H1 (cell line): Measurements from ENCODE around the gene SAMD4A. TPM values are rescaled to one million over a fixed set of nuclear protein-coding genes. Genes with fewer than 3 reads are reported as not detected.

Experiments used
- CTCF ChIA-PET: fragments of 300-600 bp; sonication (Branson Sonifier 250); formaldehyde crosslinking; loops from one replicate; lab custom pipeline; 2021; ENCODE audit not compliant: partially characterized antibody; lab: Charles Lee
- POLR2A ChIA-PET: fragments of 300-600 bp; sonication (Branson Sonifier 250); formaldehyde crosslinking; loops from one replicate; lab custom pipeline; 2021; ENCODE audit warnings: inconsistent platforms; ENCODE audit not compliant: partially characterized antibody; lab: Charles Lee
- DNase-seq, 2 experiments: peaks; one replicate each; pipeline versions ENCODE4 v3.0.0 to v3.0.0-alpha.2; 2010 to 2022; ENCODE audit warnings: low spot score in 2 of 2, low read depth in 1 of 2, mixed read lengths in 1 of 2
- FAIRE-seq: peaks from 2 replicates; lab custom pipeline; 2011; peaks lifted over from hg19 to GRCh38; lab: Jason Lieb, UNC
- H2AFZ ChIP-seq: 2 replicates; pipeline ENCODE4 v1.8.1; 2012; ENCODE audit warnings: low read length, inconsistent platforms
- H2AK5ac ChIP-seq: 2 replicates; pipeline ENCODE4 v1.6.1; 2013; ENCODE audit warnings: low read depth, low read length
- H2BK120ac ChIP-seq: replicated peaks from 2 replicates; pipeline ENCODE3; 2013; ENCODE audit warnings: low read depth, low read length, inconsistent platforms
- H2BK12ac ChIP-seq: 2 replicates; pipeline ENCODE4 v1.6.1; 2013; ENCODE audit warnings: low read depth, low read length
- H2BK15ac ChIP-seq: 2 replicates; pipeline ENCODE4 v1.6.1; 2013; ENCODE audit warnings: low read length
- H2BK20ac ChIP-seq: 2 replicates; pipeline ENCODE4 v1.6.1; 2013; ENCODE audit warnings: low read length
- H2BK5ac ChIP-seq: 2 replicates; pipeline ENCODE4 v1.6.1; 2013; ENCODE audit warnings: low read depth, low read length
- H3K14ac ChIP-seq: 2 replicates; pipeline ENCODE4 v1.6.1; 2013; ENCODE audit warnings: inconsistent platforms; ENCODE audit not compliant: insufficient read length
- H3K18ac ChIP-seq: 2 replicates; pipeline ENCODE4 v1.6.1; 2013; ENCODE audit warnings: low read length; ENCODE audit errors: extremely low read depth
- H3K23ac ChIP-seq: 2 replicates; pipeline ENCODE4 v1.6.1; 2013; ENCODE audit warnings: inconsistent platforms; ENCODE audit not compliant: insufficient read length
- H3K23me2 ChIP-seq: 2 replicates; pipeline ENCODE4 v1.6.1; 2013; ENCODE audit warnings: low read depth, low read length
- H3K27ac ChIP-seq: 2 replicates; pipeline ENCODE4 v1.6.1; 2011; ENCODE audit warnings: low read depth, low read length, inconsistent platforms
- H3K27me3 ChIP-seq, 4 experiments: replicated peaks in 1 of 4; 1 replicate in 1 of 4; 2 replicates in 3 of 4; pipeline versions ENCODE4 v1.6.1 to v1.8.1; 2011 to 2013; ENCODE audit warnings: low read length in 3 of 4, mild to moderate bottlenecking in 3 of 4, inconsistent platforms in 2 of 4, mixed read lengths in 2 of 4, moderate library complexity in 1 of 4; ENCODE audit not compliant: control insufficient read depth in 3 of 4, insufficient read depth in 3 of 4; ENCODE audit errors: extremely low read depth in 1 of 4
- H3K36me3 ChIP-seq, 4 experiments: 2 replicates each; pipeline versions ENCODE4 v1.6.1 to v1.8.1; 2011 to 2013; ENCODE audit warnings: mild to moderate bottlenecking in 4 of 4, low read length in 3 of 4, moderate library complexity in 2 of 4, control low read depth in 1 of 4, inconsistent platforms in 1 of 4; ENCODE audit not compliant: insufficient read depth in 4 of 4, control insufficient read depth in 2 of 4
- H3K4ac ChIP-seq: replicated peaks from 2 replicates; pipeline ENCODE3; 2013; ENCODE audit warnings: low read length, low read depth, mixed read lengths, inconsistent platforms; ENCODE audit not compliant: insufficient read length
- H3K4me1 ChIP-seq, 4 experiments: replicated peaks in 1 of 4; 1 replicate in 1 of 4; 2 replicates in 3 of 4; pipeline versions ENCODE4 v1.6.1 to v1.8.1; 2011 to 2013; ENCODE audit warnings: low read length in 3 of 4, inconsistent platforms in 2 of 4, mixed read lengths in 1 of 4; ENCODE audit not compliant: insufficient read depth in 4 of 4, control insufficient read depth in 3 of 4
- H3K4me2 ChIP-seq, 2 experiments: 2 replicates each; pipeline versions ENCODE4 v1.6.1 to v1.8.1; 2011 to 2013; ENCODE audit warnings: low read depth in 2 of 2, low read length in 2 of 2, control low read depth in 1 of 2, inconsistent platforms in 1 of 2, mild to moderate bottlenecking in 1 of 2; ENCODE audit not compliant: insufficient read depth in 1 of 2
- H3K4me3 ChIP-seq, 4 experiments: fragments of 200-600, 300-600 bp in 1 of 4; sonication (generic), shearing (Covaris generic), sonication (Bioruptor Twin) in 1 of 4; 2 replicates each; pipeline versions ENCODE4 v1.5.1 to v1.8.1; 2011 to 2016; ENCODE audit warnings: low read length in 4 of 4, low read depth in 3 of 4, control low read depth in 2 of 4, inconsistent platforms in 2 of 4, mild to moderate bottlenecking in 2 of 4, mixed read lengths in 1 of 4, moderate library complexity in 1 of 4; ENCODE audit not compliant: insufficient read depth in 2 of 4; ENCODE audit errors: extremely low read depth in 1 of 4
- H3K56ac ChIP-seq: replicated peaks from 2 replicates; pipeline ENCODE3; 2013; ENCODE audit warnings: low read depth, mild to moderate bottlenecking, mixed read lengths, low read length, inconsistent platforms; ENCODE audit not compliant: insufficient read length
- H3K79me1 ChIP-seq: 2 replicates; pipeline ENCODE4 v1.6.1; 2013; ENCODE audit warnings: low read depth, low read length, control low read depth
- H3K79me2 ChIP-seq, 2 experiments: 2 replicates each; pipeline versions ENCODE4 v1.6.1 to v1.8.1; 2012 to 2013; ENCODE audit warnings: low read length in 2 of 2, mild to moderate bottlenecking in 2 of 2, inconsistent platforms in 1 of 2; ENCODE audit not compliant: insufficient read depth in 2 of 2, control insufficient read depth in 1 of 2
- H3K9ac ChIP-seq, 4 experiments: replicated peaks in 1 of 4; 1 replicate in 1 of 4; 2 replicates in 3 of 4; pipeline versions ENCODE4 v1.6.1 to v1.8.1; 2011 to 2013; ENCODE audit warnings: low read depth in 3 of 4, low read length in 3 of 4, control low read depth in 2 of 4, mild to moderate bottlenecking in 2 of 4, moderate library complexity in 2 of 4, inconsistent platforms in 1 of 4; ENCODE audit errors: extremely low read depth in 1 of 4
- H3K9me3 ChIP-seq, 2 experiments: 2 replicates each; pipeline versions ENCODE4 v1.6.1 to v1.8.1; 2012 to 2013; ENCODE audit warnings: mild to moderate bottlenecking in 2 of 2, moderate library complexity in 2 of 2, control low read depth in 1 of 2, inconsistent platforms in 1 of 2, low read depth in 1 of 2, low read length in 1 of 2, mixed read lengths in 1 of 2; ENCODE audit not compliant: insufficient read depth in 2 of 2
- H4K20me1 ChIP-seq, 2 experiments: replicated peaks in 1 of 2; 2 replicates each; pipeline versions ENCODE3 to v1.8.1; 2011 to 2013; ENCODE audit warnings: inconsistent platforms in 2 of 2, low read length in 2 of 2, mild to moderate bottlenecking in 1 of 2; ENCODE audit not compliant: insufficient read depth in 2 of 2, control insufficient read depth in 1 of 2
- H4K5ac ChIP-seq: 2 replicates; pipeline ENCODE4 v1.6.1; 2013; ENCODE audit warnings: low read length, low read depth, mixed read lengths, inconsistent platforms; ENCODE audit not compliant: insufficient read length
- H4K8ac ChIP-seq: 2 replicates; pipeline ENCODE4 v1.8.0; 2013; ENCODE audit warnings: mild to moderate bottlenecking, moderate library complexity, low read length, inconsistent platforms; ENCODE audit not compliant: insufficient read depth; ENCODE audit errors: extremely low read depth
- H4K91ac ChIP-seq: replicated peaks from 2 replicates; pipeline ENCODE3; 2013; ENCODE audit warnings: low read length, mixed read lengths, inconsistent platforms; ENCODE audit not compliant: insufficient read length
- MAFK ChIP-seq: IDR thresholded peaks from 2 replicates; pipeline ENCODE4 v1.6.1; 2012; ENCODE audit warnings: low read depth, mild to moderate bottlenecking, improper control_type of control experiment, low read length
- WGBS, 2 experiments: shearing (Covaris generic) in 1 of 2; methylation state at CpG; one replicate each; pipeline versions ENCODE4 v1.1.6 to v1.1.7; 2013 to 2015; ENCODE audit warnings: low lambda C conversion rate in 2 of 2, mixed read lengths in 2 of 2, inconsistent platforms in 1 of 2, low coverage in 1 of 2, missing lambda C conversion rate in 1 of 2; ENCODE audit not compliant: insufficient replicate concordance in 2 of 2, insufficient coverage in 1 of 2, insufficient read length in 1 of 2; ENCODE audit errors: extremely low coverage in 1 of 2, missing lambda C conversion rate in 1 of 2; 5-methylcytosine and 5-hydroxymethylcytosine counted together
- polyA plus RNA-seq, 7 experiments: library from polyadenylated mRNA; depleted of rRNA in 3 of 7; stranded (reverse) in 5 of 7; unstranded in 2 of 7; fragments of >200 nt in 5 of 7; fragments of 200-250 nt in 2 of 7; gene quantifications; 1 replicate in 5 of 7; 2 replicates in 1 of 7; 4 replicates in 1 of 7; pipeline versions ENCODE4 v1.2.1 to v1.2.3, GENCODE V29; 2011 to 2013; ENCODE audit warnings: missing spikeins in 2 of 7, mixed read lengths in 2 of 7
- total RNA-seq: library from RNA; stranded (reverse); fragmentation: NEBNext Ultra II Directional; extraction: Animal tissue kit (Norgen Biotek cat#: 25700); gene quantifications from 2 replicates; pipeline ENCODE4 v1.2.1, GENCODE V29; 2021
- TF ChIP-seq, protein P1 (sequence below): IDR thresholded peaks from 2 replicates; pipeline ENCODE4 v1.6.1; 2012; ENCODE audit warnings: low read length, inconsistent platforms

The SAMD4A gene
- total and polyA plus RNA-seq, 2 of the 8 experiments (the other 6 are each of a cell fraction or from before 2014, with no cell fraction given), result 2.4 to 12.3 TPM

DNA sequence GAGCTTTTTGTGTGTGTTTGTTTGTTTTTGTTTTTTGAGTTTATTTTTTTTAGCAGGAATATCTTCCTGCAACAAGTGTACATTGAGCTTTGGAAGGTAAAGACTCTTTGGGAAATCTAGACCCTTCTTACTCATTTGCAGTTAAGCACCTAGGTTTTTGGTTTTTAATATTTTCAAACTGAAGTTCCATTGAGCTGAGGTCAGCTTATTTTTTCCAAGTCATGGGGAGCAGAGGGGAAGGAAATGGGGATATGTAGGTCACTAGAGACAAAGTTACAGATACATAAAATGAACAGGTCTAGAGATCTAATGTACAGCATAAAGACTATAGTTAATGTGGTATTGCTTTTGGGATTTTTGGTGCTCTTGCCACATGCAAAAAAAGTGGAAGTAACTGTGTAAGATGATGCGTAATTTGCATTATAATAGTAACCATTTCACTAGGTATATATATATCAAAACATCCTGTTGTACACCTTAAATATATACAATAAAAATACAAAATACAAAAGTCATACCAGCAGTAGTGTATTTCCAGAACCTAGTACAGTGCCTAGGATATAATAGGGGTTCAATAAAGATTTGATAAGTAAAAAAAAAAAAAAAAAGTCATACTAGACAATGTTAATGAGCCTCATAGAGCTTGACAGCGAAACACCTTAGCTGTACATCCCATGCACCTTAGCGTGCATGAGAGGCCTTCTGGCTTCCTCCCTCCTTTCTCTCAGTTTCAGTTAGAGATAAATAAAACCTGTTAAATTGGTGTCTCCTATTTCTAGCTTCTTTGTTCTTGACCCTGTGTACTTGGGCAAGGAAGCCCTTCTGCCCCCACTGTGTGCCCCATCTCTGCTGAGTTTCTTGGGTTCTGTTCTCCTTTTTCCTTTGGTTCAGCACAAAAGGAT lies 34.6 kb upstream of the SAMD4A start:
- H2BK5ac ChIP-seq, result no peak overlapping the region
- H4K8ac ChIP-seq, result no peak overlapping the region
- peaks cover 0 to 10% (median 0%) of the 10 kb centered on the region in 4 experiments; a peak in 1 of 8 replicates for H3K36me3 ChIP-seq
- no peak overlapping the region for H2BK12ac ChIP-seq
- no peak overlapping the region for H3K18ac ChIP-seq
- no peak overlapping the region for H2BK20ac ChIP-seq
- H3K23me2 ChIP-seq, result no peaks in the 10 kb centered on the region
- no peak overlapping the region for H3K56ac ChIP-seq
- H3K27me3 ChIP-seq, result no peaks in the 10 kb centered on the region
- no peak overlapping the region for H2BK15ac ChIP-seq
- FAIRE-seq (peak; percentile 70), DNase-seq (no peak)
- H3K4me1 ChIP-seq, result peaks cover 0 to 3% (median 0%) of the 10 kb centered on the region in 4 experiments; a peak in 1 of 7 replicates
- H3K14ac ChIP-seq, result no peak overlapping the region
- H3K4me2 ChIP-seq, result no peak overlapping the region
- no peaks in the 10 kb centered on the region for H4K20me1 ChIP-seq
- H3K4ac ChIP-seq, result no peak overlapping the region
- no peak overlapping the region for H2BK120ac ChIP-seq
- H3K4me3 ChIP-seq, result no peak overlapping the region
- H4K91ac ChIP-seq, result no peak overlapping the region
- ChIA-PET POLR2A (no interaction called here), CTCF (interaction anchor here (0.6 to 1.7 kb wide), 12 partner anchors 8 to 246 kb away, joined by 3 to 6 read pairs (median 4); no protein-coding TSS in a partner anchor)
- H2AFZ ChIP-seq, result no peak overlapping the region
- no peaks in the 10 kb centered on the region for H3K9me3 ChIP-seq
- no peak overlapping the region for H3K9ac ChIP-seq
- no peaks in the 10 kb centered on the region for H3K79me1 ChIP-seq
- H3K23ac ChIP-seq, result no peak overlapping the region
- WGBS, 2 experiments, result 91% methylated on average over 3 of the region's 3 CpGs; no CpG with 5 or more reads in 1 of the 2 experiments
- TF ChIP-seq, protein P1, sequence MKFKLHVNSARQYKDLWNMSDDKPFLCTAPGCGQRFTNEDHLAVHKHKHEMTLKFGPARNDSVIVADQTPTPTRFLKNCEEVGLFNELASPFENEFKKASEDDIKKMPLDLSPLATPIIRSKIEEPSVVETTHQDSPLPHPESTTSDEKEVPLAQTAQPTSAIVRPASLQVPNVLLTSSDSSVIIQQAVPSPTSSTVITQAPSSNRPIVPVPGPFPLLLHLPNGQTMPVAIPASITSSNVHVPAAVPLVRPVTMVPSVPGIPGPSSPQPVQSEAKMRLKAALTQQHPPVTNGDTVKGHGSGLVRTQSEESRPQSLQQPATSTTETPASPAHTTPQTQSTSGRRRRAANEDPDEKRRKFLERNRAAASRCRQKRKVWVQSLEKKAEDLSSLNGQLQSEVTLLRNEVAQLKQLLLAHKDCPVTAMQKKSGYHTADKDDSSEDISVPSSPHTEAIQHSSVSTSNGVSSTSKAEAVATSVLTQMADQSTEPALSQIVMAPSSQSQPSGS, result no peak
- peak; percentile 44 for TF ChIP-seq MAFK
- H3K27ac ChIP-seq, result no peak overlapping the region
- no peak overlapping the region for H4K5ac ChIP-seq
- H3K79me2 ChIP-seq, result no peaks in the 10 kb centered on the region
- H2AK5ac ChIP-seq, result no peak overlapping the region; the same call in 1 of the 2 replicates
